WTC11 (cell line): Measurements from ENCODE around the gene RBM26.

Source experiments
- NFE2L1 ChIP-seq: sonication (generic); formaldehyde crosslinking; IDR thresholded peaks from 2 replicates; pipeline ENCODE4 v1.8.1; 2023; ENCODE audit warnings: missing genetic modification reagents
- TCF7 ChIP-seq: sonication (generic); formaldehyde crosslinking; IDR thresholded peaks from 2 replicates; pipeline ENCODE4 v1.8.0; 2022; ENCODE audit warnings: mild to moderate bottlenecking, low read depth, missing genetic modification reagents, moderate library complexity
- TP53 ChIP-seq: sonication (generic); formaldehyde crosslinking; IDR thresholded peaks from 2 replicates; pipeline ENCODE4 v1.8.1; 2023; ENCODE audit warnings: mild to moderate bottlenecking, missing genetic modification reagents
- ZBTB21 ChIP-seq: sonication (generic); formaldehyde crosslinking; IDR thresholded peaks from 2 replicates; pipeline ENCODE4 v1.8.1; 2023; ENCODE audit warnings: mild to moderate bottlenecking, missing genetic modification reagents, borderline replicate concordance
- ZNF317 ChIP-seq: sonication (generic); formaldehyde crosslinking; IDR thresholded peaks from 2 replicates; pipeline ENCODE4 v1.8.1; 2023; ENCODE audit warnings: low read depth, mild to moderate bottlenecking, moderate library complexity, missing genetic modification reagents, borderline replicate concordance
- TF ChIP-seq, protein P1 (sequence below): fragments of 200-600 bp; IDR thresholded peaks from 2 replicates; pipeline ENCODE4 v1.8.0; 2022; ENCODE audit warnings: antibody characterized with exemption
- TF ChIP-seq, protein P2 (sequence below): sonication (generic); formaldehyde crosslinking; IDR thresholded peaks from 2 replicates; pipeline ENCODE4 v1.8.1; 2023; ENCODE audit warnings: mild to moderate bottlenecking, missing genetic modification reagents

GRCh38 chr13:79406597-79406908 lies 498 bp upstream of the RBM26 start:
- TF ChIP-seq, protein P1, sequence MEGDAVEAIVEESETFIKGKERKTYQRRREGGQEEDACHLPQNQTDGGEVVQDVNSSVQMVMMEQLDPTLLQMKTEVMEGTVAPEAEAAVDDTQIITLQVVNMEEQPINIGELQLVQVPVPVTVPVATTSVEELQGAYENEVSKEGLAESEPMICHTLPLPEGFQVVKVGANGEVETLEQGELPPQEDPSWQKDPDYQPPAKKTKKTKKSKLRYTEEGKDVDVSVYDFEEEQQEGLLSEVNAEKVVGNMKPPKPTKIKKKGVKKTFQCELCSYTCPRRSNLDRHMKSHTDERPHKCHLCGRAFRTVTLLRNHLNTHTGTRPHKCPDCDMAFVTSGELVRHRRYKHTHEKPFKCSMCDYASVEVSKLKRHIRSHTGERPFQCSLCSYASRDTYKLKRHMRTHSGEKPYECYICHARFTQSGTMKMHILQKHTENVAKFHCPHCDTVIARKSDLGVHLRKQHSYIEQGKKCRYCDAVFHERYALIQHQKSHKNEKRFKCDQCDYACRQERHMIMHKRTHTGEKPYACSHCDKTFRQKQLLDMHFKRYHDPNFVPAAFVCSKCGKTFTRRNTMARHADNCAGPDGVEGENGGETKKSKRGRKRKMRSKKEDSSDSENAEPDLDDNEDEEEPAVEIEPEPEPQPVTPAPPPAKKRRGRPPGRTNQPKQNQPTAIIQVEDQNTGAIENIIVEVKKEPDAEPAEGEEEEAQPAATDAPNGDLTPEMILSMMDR = no peak
- TF ChIP-seq NFE2L1 (CRISPR knock-in tag) = no peak
- TF ChIP-seq TCF7 = no peak
- TF ChIP-seq ZNF317 (CRISPR knock-in tag) = no peak
- TF ChIP-seq TP53 = no peak
- TF ChIP-seq, protein P2, sequence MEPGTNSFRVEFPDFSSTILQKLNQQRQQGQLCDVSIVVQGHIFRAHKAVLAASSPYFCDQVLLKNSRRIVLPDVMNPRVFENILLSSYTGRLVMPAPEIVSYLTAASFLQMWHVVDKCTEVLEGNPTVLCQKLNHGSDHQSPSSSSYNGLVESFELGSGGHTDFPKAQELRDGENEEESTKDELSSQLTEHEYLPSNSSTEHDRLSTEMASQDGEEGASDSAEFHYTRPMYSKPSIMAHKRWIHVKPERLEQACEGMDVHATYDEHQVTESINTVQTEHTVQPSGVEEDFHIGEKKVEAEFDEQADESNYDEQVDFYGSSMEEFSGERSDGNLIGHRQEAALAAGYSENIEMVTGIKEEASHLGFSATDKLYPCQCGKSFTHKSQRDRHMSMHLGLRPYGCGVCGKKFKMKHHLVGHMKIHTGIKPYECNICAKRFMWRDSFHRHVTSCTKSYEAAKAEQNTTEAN = no peak
- no peak for TF ChIP-seq ZBTB21
